GM18873 (cell line): ENCODE results near the gene CCNC.

ENCODE experiments used
- ATAC-seq: cut with Tn5 transposase; IDR thresholded peaks from one replicate; pipeline ENCODE4 v1.9.1; 2021; ENCODE audit warnings: mild to moderate bottlenecking, moderate library complexity, moderate number of reproducible peaks; ENCODE audit not compliant: unreplicated experiment, low FRiP score

The CCNC gene

DNA sequence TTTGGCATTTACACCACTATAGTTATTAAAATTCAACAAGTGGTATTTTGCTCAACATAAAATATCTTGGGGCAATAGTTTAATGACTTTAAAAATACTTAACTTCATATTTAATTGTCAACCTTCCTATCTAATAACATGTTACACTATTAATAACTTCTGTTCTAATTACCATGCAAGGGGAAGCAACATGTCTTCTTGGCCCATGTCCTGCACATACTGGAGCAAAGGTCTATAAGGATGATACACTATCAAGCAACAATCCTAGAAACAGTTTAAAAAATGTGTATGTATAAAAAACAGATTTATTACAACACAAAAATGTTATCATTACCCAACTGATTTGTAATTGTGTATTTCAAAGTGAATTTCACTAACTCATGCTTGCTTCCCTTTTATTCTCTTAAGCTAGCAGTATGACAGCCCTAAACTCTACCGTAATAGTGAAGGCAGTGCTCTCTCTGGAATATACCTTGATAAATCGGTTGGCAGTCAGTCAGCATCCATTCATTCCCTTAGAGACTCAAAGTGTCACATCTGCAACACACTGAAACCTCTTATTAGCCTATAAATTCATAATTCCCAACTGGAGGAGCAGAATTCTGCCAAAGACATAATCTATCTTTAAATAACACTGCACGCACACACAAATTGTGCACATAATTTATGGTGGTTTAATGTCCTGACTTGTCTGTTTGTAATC lies 18.3 kb downstream of the CCNC start:
- ATAC-seq = no peak

DNA sequence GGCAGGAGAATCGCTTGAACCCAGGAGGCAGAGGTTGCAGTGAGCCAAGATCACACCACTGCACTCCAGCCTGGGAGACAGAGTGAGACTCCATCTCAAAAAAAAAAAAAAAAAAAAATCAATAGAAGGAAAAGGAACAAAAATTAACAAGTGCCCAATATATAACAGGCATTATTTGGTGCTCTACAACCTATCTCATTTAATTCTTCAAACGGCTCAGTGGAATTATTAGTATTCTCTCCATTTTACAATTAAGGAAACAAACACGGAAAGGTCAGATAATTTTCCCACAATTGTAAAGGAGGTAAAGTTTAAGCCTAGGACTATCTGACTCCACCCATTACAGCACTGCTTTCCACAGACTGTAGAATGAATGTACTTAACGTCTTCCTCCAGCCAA lies 19.8 kb downstream of the CCNC start:
- no peak for ATAC-seq

- ATAC-seq = no peak
Measured at GRCh38 chr6:99547526-99547925, 20.9 kb downstream of the CCNC start.

DNA sequence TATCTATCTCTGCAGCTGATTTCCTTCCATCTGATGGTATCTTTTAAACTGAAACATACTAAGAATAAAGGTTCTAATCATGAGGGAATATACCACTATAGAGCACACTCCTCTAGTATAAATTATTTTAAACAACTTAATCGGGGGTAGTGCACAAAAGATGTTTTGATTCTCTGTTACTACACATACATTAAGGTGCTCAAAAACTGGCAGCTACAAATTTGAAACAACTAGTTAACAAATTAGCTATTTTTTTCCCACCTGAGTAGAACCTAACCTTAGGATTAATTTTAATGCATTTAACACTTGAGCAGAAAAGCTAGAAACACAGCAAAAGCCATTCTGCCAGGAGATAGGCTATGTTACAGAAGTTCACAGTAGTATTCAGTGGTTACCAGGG lies 23.0 kb downstream of the CCNC start:
- ATAC-seq = no peak

- ATAC-seq = no peak
Measured at GRCh38 chr6:99543968-99544367, 24.5 kb downstream of the CCNC start.

- no peak for ATAC-seq
Measured at GRCh38 chr6:99530627-99531026, 37.8 kb downstream of the CCNC start.

- ATAC-seq = no peak
Measured at GRCh38 chr6:99522531-99522930, 45.9 kb downstream of the CCNC start.

DNA sequence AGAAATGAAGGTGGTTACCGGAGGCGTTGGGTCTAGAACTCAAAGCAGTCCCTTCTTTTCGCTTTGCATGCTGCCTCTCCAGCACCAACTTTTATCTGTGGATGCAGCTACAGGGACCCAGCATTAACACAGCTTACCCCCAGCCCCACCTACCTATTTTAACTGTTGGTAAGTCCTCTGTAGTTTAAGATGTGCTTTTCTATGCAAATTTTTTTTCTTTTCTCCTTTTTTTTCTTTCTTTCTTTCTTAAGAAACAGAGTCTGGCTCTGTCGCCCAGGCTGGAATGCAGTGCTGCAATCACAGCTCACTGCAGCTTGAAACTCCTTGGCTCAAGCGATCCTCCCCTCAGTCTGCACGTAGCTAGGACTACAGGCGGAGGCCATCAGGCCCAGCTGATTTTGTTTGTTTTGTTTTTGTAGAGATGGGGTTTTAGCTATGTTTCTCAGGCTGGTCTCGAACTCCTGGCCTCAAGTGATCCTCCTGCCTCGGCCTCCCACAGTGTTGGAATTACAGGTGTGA lies 46.8 kb downstream of the CCNC start:
- peak; percentile 24 for ATAC-seq

GRCh38 chr6:99520855-99521632 lies 47.4 kb downstream of the CCNC start:
- peak; percentile 89 for ATAC-seq

GRCh38 chr6:99519446-99519845 lies 49.0 kb downstream of the CCNC start:
- no peak for ATAC-seq

- ATAC-seq = no peak
Measured at GRCh38 chr6:99514089-99514488, 54.4 kb downstream of the CCNC start.

GRCh38 chr6:99512033-99512432 lies 56.4 kb downstream of the CCNC start:
- no peak for ATAC-seq

- no peak for ATAC-seq
Measured at GRCh38 chr6:99507648-99508047, 60.8 kb downstream of the CCNC start.

DNA sequence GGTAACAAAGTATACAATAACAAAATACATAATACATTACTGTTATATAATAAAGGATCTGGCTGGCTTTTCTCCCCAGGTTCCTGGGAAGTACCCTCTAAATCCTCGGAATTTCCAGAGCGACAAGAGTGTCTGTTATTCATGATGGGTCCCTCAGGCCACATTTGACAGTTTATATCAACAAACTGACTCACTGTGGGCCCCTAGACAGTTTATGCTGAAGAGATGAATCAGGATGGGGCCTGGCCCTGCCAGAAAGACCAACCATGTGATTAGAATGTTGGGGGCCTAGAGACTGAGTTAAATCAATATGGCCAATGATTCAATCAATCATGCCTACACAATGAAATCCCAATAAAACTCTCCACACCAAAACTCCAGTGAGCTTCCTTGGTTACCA lies 66.7 kb downstream of the CCNC start:
- no peak for ATAC-seq

DNA sequence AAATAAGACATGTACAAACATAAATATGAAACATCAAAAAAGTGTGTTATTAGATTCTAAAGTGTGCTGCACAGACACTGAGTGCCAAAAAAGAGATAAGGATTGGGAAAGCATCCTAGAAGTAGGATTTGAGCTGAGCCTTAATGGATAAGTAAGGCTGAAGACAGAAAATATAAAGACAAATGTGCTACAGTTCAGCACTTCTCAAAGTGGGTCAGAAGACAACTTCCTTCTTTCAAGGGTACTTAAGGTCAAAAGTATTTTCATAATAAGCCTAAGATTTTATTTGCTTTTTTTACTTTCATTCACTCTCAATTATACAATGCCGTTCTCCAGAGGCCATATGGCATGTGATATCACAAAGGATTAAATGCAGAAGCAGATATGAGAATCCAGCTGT lies 70.0 kb downstream of the CCNC start:
- ATAC-seq = no peak

GRCh38 chr6:99495466-99495865 lies 73.0 kb downstream of the CCNC start:
- ATAC-seq = no peak
